Posterior cingulate gyrus (tissue), 11 donors: ENCODE measurements around the gene PURB.
A peak's percentile ranks its signal among the peaks of the same experiment; 100 is the strongest.
"Not testable (repeated sequence)": the region's sequence is repeated elsewhere in the genome, so short reads cannot be mapped to it uniquely, and the experiment has no call there.

Experiments
- DNase-seq, 10 donors: peaks; one replicate each; pipeline versions ENCODE4 v3.0.0 to v3.0.0-alpha.2; 2020 to 2021; ENCODE audit warnings: mixed read lengths in 3 of 10
- intact Hi-C: fragments of 100-400 bp; cut with DNase I; formaldehyde crosslinking; loops from one replicate; pipeline ENCODE4 v1.15.1; 2023

Gene PURB

GRCh38 chr7:44885394-44886317 is at the start of gene PURB:
Gene PURB (minus strand): TSS chr7:44885530. CDS start chr7:44885348, 182 bp downstream.
- intact Hi-C loops: loop anchor here (5.0 to 10.0 kb wide), 4 partner anchors 37 to 227 kb away; partner anchors contain the start of gene TBRG4
- peak; percentile 90 to 99 (median 93) for DNase-seq

DNA sequence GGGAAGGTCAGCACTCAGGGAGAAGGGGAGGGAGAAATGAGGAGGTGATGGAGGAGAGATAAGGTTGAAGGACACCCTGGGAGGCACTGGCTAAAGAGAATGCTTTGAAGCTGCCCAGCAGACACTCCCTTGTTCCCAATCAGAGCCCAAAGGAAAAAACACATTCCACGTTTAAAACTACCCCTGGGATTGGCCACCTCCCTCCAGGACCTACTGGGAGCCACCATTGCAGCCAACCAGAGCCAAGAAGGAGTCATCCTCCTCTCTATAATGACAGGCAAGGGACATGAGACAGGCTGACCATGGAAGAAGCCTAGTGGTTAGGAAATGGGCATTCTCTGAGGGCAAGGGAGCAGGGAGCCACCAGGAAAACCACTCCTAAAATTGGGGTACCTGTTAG is 49.7 kb upstream of the PURB start:
- DNase-seq: peak in 1 of 10 donors; percentile 7
- intact Hi-C loops: no loop called here

GRCh38 chr7:44934510-44934909 is 49.2 kb upstream of the PURB start:
- intact Hi-C loops: not testable (repeated sequence)
- DNase-seq: peak in 1 of 10 donors; percentile 10

DNA sequence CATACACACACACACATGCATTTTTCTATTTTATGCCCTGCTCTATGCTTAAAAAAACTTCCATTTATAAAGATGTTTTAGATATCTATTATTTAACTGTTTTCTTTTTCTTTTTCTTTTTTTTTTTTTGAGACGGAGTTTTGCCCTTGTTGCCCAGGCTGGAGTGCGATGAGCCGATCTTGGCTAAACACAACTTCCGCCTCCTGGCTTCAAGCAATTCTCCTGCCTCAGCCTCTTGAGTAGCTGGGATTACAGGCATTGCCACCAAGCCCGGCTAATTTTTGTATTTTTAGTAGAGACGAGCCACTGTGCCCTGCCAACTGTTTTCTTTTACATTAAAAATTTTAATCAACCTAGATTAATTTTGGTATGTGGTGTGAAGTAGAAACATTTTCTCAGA is 45.6 kb upstream of the PURB start:
- intact Hi-C loops: no loop called here
- no peak for DNase-seq

DNA sequence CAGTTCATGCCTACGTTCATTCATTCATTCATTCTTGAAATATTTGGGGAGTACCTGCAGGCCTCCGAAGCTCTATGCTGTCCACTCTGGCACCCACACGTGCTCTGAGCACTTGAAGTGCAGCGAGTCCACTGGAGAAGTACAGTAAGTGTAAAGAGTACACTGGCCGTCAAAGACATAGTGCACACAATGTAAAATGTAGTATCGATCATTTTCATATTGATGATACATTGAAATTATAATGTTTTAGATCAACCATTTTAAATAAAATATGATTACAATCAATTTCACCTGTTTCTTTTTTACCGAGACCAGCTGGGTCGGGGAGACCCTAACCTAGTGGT is 37.0 kb upstream of the PURB start:
- intact Hi-C loops: loop anchor here (1.0 to 5.0 kb wide), 3 partner anchors 35 to 210 kb away; partner anchors contain the start of gene PURB

DNA sequence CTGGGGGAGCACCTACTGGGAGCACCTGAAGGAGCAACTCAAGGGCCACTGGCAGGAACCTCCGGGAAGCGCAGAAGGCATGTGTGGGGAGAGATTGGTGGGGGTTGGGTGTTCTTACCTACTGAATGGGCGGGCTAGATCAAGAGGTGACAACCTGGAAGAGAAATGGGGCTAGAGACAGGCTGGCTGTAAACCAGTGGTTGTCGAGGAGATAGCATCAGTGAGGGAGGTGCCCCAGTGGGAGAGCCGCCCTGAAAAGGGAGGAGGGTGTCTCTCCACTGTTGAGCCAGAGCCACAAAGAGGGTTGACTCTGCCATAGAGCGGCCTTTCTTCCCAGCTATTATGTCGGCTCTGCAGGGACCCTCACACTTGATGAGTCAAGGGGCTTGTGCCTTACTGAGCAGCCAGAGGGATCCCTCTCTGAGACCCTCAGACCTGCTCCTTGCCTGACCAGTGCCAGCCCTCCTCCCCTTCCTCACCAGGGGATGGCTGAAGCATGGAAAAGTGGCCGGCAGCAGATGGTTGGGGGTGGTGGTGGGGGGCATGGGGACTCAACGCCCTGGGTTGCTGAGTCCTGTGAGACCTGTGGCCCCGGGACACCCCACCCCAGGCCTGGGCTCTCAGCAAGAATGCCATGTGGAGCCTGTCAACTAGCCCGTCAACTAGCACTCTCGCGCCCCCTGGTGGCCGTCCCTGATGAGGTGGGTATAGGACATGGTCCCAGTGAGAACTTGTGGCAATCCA is 36.4 kb upstream of the PURB start:
- DNase-seq: peak; percentile 77 to 98 (median 94)
- intact Hi-C loops: loop anchor here (1.0 to 5.0 kb wide), 3 partner anchors 34 to 211 kb away; partner anchors contain the start of gene PURB

More for the DNA sequence above, 37.0 kb upstream of the PURB start:
- peak in 1 of 10 donors; percentile 1 for DNase-seq

GRCh38 chr7:44920119-44920518 is 34.8 kb upstream of the PURB start:
- no peak for DNase-seq
- intact Hi-C loops: loop anchor here (5.0 kb wide), 2 partner anchors 33 to 212 kb away; partner anchors contain the start of gene PURB

DNA sequence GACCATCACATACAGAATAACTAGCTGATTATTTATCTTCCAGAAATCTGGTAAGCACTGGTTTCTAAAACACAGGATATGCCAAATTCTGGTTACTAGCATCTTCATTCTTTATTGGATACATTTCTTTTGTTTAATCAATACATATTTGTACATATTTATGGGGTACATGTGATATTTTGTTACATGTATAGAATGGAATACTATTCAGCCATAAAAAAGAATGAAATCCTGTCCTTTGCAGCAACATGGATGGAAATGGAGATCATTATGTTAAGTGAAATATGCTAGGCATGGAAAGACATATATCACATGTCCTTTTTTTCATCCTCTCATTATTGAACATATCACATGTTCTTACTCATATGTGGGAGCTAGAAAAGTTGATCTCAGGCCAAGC is 32.7 kb upstream of the PURB start:
- intact Hi-C loops: no loop called here
- no peak for DNase-seq

DNA sequence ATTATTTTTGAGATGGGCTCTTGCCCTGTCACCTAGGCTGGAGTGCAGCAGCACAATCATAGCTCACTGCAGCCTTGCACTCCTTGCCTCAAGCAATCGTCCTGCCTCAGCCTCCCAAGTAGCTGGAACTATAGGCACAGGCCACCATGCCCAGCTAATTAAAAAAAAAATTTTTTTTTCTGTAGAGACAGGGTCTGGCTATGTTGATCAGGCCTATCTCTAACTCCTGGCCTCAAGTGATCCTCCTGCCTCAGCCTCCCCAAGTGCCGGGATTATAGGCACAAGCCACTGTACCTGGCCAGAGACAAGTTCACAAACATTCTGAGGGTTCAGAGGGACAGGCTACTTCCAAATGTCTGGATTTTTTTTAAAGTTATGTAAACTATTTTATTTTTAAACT is 32.1 kb upstream of the PURB start:
- intact Hi-C loops: no loop called here
- DNase-seq: peak in 1 of 10 donors; percentile 52

DNA sequence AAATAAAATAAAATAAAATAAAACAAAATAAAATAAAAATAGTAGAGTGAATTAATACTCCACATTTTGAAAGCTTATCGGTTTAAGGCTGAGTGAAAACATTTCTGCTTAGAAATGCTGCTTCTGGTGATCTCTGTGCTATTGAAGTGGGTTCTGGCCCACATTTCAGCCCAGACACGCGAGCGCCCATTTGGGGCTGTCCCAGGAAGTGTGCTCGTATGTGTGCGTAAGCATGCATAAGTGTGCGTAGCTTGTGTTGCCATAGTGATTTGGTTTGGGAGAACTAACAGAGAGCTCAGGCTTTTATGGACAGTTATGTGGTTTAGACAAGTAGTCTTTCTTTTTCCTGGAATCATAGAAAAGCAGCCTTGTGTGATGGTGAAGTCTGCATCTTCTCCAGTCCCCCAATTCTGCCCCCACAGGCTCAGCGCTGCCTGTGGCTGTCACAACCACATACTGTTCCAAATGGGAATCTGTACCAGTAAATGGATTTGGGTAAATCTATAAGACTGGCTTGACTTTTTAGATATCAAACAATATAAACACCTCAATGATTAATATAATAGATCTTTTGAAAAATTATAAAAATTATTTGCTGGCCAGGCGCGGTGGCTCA is 29.8 kb upstream of the PURB start:
- intact Hi-C loops: no loop called here
- DNase-seq: peak in 3 of 10 donors; percentile 18 to 87 (median 64)

- intact Hi-C loops: no loop called here
- no peak for DNase-seq
Measured at GRCh38 chr7:44912775-44913347, 27.5 kb upstream of the PURB start.

GRCh38 chr7:44911911-44912310 is 26.6 kb upstream of the PURB start:
- intact Hi-C loops: no loop called here
- peak in 2 of 10 donors; percentile 73 to 80 for DNase-seq

- DNase-seq: peak in 1 of 10 donors; percentile 43
- intact Hi-C loops: no loop called here
Measured at GRCh38 chr7:44909596-44910389, 24.5 kb upstream of the PURB start.

DNA sequence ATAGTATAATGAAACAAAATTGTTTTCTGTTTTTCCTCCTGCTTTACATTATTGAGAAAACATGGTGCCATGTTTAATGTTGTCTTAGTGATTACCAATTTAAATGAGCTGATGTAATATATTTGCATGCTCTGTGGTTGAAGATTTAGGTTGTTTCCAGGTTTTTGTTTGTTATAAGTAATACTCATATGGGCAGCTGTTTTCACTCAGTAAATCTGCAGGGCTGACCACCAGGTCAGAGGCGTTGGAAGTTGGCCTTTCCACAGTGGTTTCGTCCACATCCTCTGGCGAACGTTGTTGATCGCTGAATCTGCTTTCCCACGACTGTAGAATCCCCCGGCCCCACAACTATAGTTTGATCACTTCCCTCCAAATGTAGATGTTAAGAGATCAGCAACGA is 21.6 kb upstream of the PURB start:
- DNase-seq: no peak
- intact Hi-C loops: no loop called here

- DNase-seq: peak in 1 of 10 donors; percentile 55
- intact Hi-C loops: no loop called here
Measured at GRCh38 chr7:44905002-44905635, 19.8 kb upstream of the PURB start.

GRCh38 chr7:44899443-44899842 is 14.1 kb upstream of the PURB start:
- DNase-seq: no peak
- intact Hi-C loops: no loop called here

- intact Hi-C loops: no loop called here
- DNase-seq: no peak
Measured at GRCh38 chr7:44898039-44898438, 12.7 kb upstream of the PURB start.

DNA sequence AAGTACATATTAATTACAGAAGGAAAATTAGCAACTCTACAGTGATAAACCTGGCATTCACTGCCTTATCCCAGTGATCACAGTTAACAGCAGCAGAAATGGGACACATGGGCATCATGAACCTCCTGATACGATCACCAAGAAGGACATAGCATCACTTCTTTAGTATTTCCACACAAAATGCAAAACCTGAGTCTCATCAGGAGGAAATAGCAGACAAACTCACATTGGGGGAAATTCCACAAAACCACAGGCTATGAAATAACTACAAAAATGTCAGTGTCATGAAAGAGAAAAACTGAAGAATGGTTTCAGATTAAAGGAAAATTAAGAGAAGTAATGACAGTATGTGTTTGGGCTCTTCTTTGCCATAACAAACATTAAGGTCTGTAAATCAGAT is 12.0 kb upstream of the PURB start:
- DNase-seq: no peak
- intact Hi-C loops: no loop called here
